Astrocyte (in vitro differentiated cells and primary cell): ENCODE data around the gene PLEKHA5.

ENCODE experiments used
- CTCF ChIP-seq: IDR thresholded peaks from 2 replicates; pipeline ENCODE4 v1.5.1; 2011; ENCODE audit warnings: low read depth, mild to moderate bottlenecking, inconsistent platforms, low read length, moderate library complexity; ENCODE audit not compliant: insufficient read depth
- EZH2 ChIP-seq: IDR thresholded peaks from 2 replicates; pipeline ENCODE4 v1.6.1; 2012; ENCODE audit warnings: mild to moderate bottlenecking, low read length, inconsistent platforms; ENCODE audit not compliant: insufficient read depth

GRCh38 chr12:19382563-19382962, 253.0 kb downstream of the PLEKHA5 start:
- no peak for TF ChIP-seq EZH2
- no peak for TF ChIP-seq CTCF
